Type B pancreatic cell (in vitro differentiated cells): ENCODE results near the gene TMEM253. TPM values are rescaled to one million over a fixed set of nuclear protein-coding genes. Genes with fewer than 3 reads are reported as not detected.
A peak's percentile ranks its signal among the peaks of the same experiment; 100 is the strongest.

Experiments used
- DNase-seq: peaks from one replicate; pipeline ENCODE4 v3.0.0; 2021; ENCODE audit warnings: mixed read lengths; ENCODE audit not compliant: unreplicated experiment; ENCODE audit errors: extremely low spot score
- H3K27ac Mint-ChIP-seq: 2 replicates; pipeline ENCODE4 v1.8.0; 2021; ENCODE audit warnings: mild to moderate bottlenecking, mixed read lengths
- H3K27me3 Mint-ChIP-seq: 2 replicates; pipeline ENCODE4 v1.8.0; 2021; ENCODE audit warnings: mixed read lengths
- H3K36me3 Mint-ChIP-seq: 2 replicates; pipeline ENCODE4 v1.8.0; 2021; ENCODE audit warnings: mixed read lengths
- H3K4me1 Mint-ChIP-seq: one replicate; pipeline ENCODE4 v1.8.0; 2021; ENCODE audit warnings: mixed read lengths; ENCODE audit not compliant: unreplicated experiment
- H3K4me3 Mint-ChIP-seq: 2 replicates; pipeline ENCODE4 v1.8.0; 2021; ENCODE audit warnings: mild to moderate bottlenecking, mixed read lengths
- H3K9me3 Mint-ChIP-seq: 2 replicates; pipeline ENCODE4 v1.8.0; 2021; ENCODE audit warnings: mixed read lengths
- CTCF ChIP-seq: fragments of 200-600 bp; sonication (generic); conservative IDR thresholded peaks from 2 replicates; pipeline ENCODE4 v1.5.0; 2021; ENCODE audit warnings: antibody characterized with exemption, mild to moderate bottlenecking
- long read RNA-seq: library from polyadenylated mRNA; unstranded; transcript quantifications from one replicate; pipeline ENCODE4 v2.0.0, GENCODE V29; 2020
- total RNA-seq: library from RNA; stranded (reverse); gene quantifications from 2 replicates; pipeline ENCODE4 v1.2.1, GENCODE V29; 2021; ENCODE audit warnings: low replicate concordance

TMEM253 gene
- 1.8 and 2.9 TPM in 2 replicates for total RNA-seq
- long read RNA-seq: 0 reads

- no peak for TF ChIP-seq CTCF
- Mint-ChIP-seq H3K36me3 (no peaks in the 10 kb centered on the region), H3K27me3 (no peaks in the 10 kb centered on the region), H3K4me1 (peaks cover 50% of the 10 kb centered on the region), H3K4me3 (peak within 1 kb of the TSS; percentile 92), H3K27ac (peak within 1 kb of the TSS; percentile 96), H3K9me3 (no peaks in the 10 kb centered on the region)
- no peak for DNase-seq
These were observed at the start of gene TMEM253 for GRCh38 chr14:21100931-21101330. Gene TMEM253, plus strand, starts transcription at chr14:21101066. Its CDS starts 278 bp downstream, at chr14:21101344.

- H3K4me1 Mint-ChIP-seq: peaks cover 22% of the 10 kb centered on the region
- no peak for DNase-seq
- no peak overlapping the region for H3K4me3 Mint-ChIP-seq
- no peak for TF ChIP-seq CTCF
- H3K9me3 Mint-ChIP-seq: no peaks in the 10 kb centered on the region
- H3K27me3 Mint-ChIP-seq: no peaks in the 10 kb centered on the region
- no peak overlapping the region for H3K27ac Mint-ChIP-seq
- H3K36me3 Mint-ChIP-seq: no peaks in the 10 kb centered on the region
These were observed 47.4 kb upstream of the TMEM253 start for GRCh38 chr14:21053184-21054122.

- H3K4me1 Mint-ChIP-seq: peaks cover 27% of the 10 kb centered on the region
- H3K36me3 Mint-ChIP-seq: no peaks in the 10 kb centered on the region
- no peaks in the 10 kb centered on the region for H3K27me3 Mint-ChIP-seq
- no peak for DNase-seq
- no peak for TF ChIP-seq CTCF
- H3K27ac Mint-ChIP-seq: peak overlapping the region; percentile 36
- no peak overlapping the region for H3K4me3 Mint-ChIP-seq
- H3K9me3 Mint-ChIP-seq: no peaks in the 10 kb centered on the region
These were observed 46.6 kb upstream of the TMEM253 start for GRCh38 chr14:21054123-21054767.

- TF ChIP-seq CTCF: no peak
- Mint-ChIP-seq H3K27ac (no peak overlapping the region), H3K4me3 (no peak overlapping the region), H3K9me3 (no peaks in the 10 kb centered on the region), H3K27me3 (peaks cover 1% of the 10 kb centered on the region), H3K4me1 (peaks cover 27% of the 10 kb centered on the region), H3K36me3 (no peaks in the 10 kb centered on the region)
- DNase-seq: no peak
These were observed 46.1 kb upstream of the TMEM253 start for GRCh38 chr14:21054768-21055145.

- Mint-ChIP-seq H3K27me3 (peaks cover 4% of the 10 kb centered on the region), H3K36me3 (no peaks in the 10 kb centered on the region), H3K4me3 (no peak overlapping the region)
These were observed 45.3 kb upstream of the TMEM253 start for GRCh38 chr14:21055432-21056117.

More at GRCh38 chr14:21055432-21056117, 45.3 kb upstream of the TMEM253 start:
- Mint-ChIP-seq H3K4me1 (peaks cover 31% of the 10 kb centered on the region), H3K27ac (no peak overlapping the region), H3K9me3 (no peaks in the 10 kb centered on the region)
- DNase-seq: no peak
- TF ChIP-seq CTCF: no peak
